ENCODE results near the gene TMEM72.

The TMEM72 gene

GRCh38 chr10:44955413-44956070 is 44.4 kb downstream of the TMEM72 start:
- DNase-seq (ENCODE audit: low read depth in 2 of 2), result no peak

- DNase-seq (ENCODE audit: low read depth in 2 of 2), result no peak
Observed at GRCh38 chr10:44956226-44956625, 45.1 kb downstream of the TMEM72 start.

GRCh38 chr10:44956717-44957706 is 45.9 kb downstream of the TMEM72 start:
- DNase-seq (ENCODE audit: low read depth in 2 of 2), result no peak

- no peak for DNase-seq (ENCODE audit: low read depth in 2 of 2)
Observed at GRCh38 chr10:44958196-44958897, 47.2 kb downstream of the TMEM72 start.

GRCh38 chr10:44958898-44959246 is 47.7 kb downstream of the TMEM72 start:
- no peak for DNase-seq (ENCODE audit: low read depth in 2 of 2)

GRCh38 chr10:44959247-44960087 is 48.3 kb downstream of the TMEM72 start, which contains the start of gene RASSF4:
TSS of gene RASSF4 (plus strand) at chr10:44959802. CDS start at chr10:44970203, 10,401 bp downstream.
- DNase-seq (ENCODE audit: low read depth in 2 of 2), result peak in 1 of 2 experiments; percentile 37

- DNase-seq (ENCODE audit: low read depth in 2 of 2), result no peak
Observed at GRCh38 chr10:44960088-44960460, 48.9 kb downstream of the TMEM72 start.

- no peak for DNase-seq (ENCODE audit: low read depth in 2 of 2)
Observed at GRCh38 chr10:44960482-44961229, 49.5 kb downstream of the TMEM72 start.

- DNase-seq (ENCODE audit: low read depth in 2 of 2), result no peak
Observed at GRCh38 chr10:44961230-44961571, 50.1 kb downstream of the TMEM72 start.

- DNase-seq (ENCODE audit: low read depth in 2 of 2), result no peak
Observed at GRCh38 chr10:44961931-44962750, 51.0 kb downstream of the TMEM72 start.

GRCh38 chr10:44962870-44963738 is 52.0 kb downstream of the TMEM72 start:
- DNase-seq (ENCODE audit: low read depth in 2 of 2), result no peak

- DNase-seq (ENCODE audit: low read depth in 2 of 2), result no peak
Observed at GRCh38 chr10:44963772-44964633, 52.9 kb downstream of the TMEM72 start.

- no peak for DNase-seq (ENCODE audit: low read depth in 2 of 2)
Observed at GRCh38 chr10:44965104-44965503, 54.0 kb downstream of the TMEM72 start.

- no peak for DNase-seq (ENCODE audit: low read depth in 2 of 2)
Observed at GRCh38 chr10:44965651-44966097, 54.5 kb downstream of the TMEM72 start.

GRCh38 chr10:44966129-44966815 is 55.1 kb downstream of the TMEM72 start:
- DNase-seq (ENCODE audit: low read depth in 2 of 2), result no peak

GRCh38 chr10:44966816-44967509 is 55.8 kb downstream of the TMEM72 start:
- no peak for DNase-seq (ENCODE audit: low read depth in 2 of 2)

GRCh38 chr10:44967616-44968015 is 56.5 kb downstream of the TMEM72 start:
- DNase-seq (ENCODE audit: low read depth in 2 of 2), result no peak
